Measurements from ENCODE around the gene FYTTD1.

DNA sequence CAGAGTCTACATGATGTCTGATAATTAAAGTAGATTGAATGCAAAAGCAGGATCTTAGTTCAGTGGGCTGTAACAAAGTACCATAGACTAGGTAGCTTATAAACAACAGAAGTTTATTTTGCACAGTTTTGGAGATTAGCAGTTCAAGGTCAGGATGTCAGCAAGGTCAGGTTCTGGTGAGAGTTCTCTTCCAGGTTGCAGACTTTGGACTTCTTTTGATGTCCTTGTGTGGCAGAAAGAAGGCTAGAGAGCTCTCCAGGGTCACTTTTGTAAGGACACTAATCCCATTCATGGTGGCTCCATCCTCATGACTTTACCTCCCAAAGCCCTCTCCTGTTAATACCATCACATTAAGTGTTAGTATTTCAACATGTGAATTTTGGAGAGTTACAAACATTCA lies 12.1 kb downstream of the FYTTD1 start:
- TF ChIP-seq, protein P1, sequence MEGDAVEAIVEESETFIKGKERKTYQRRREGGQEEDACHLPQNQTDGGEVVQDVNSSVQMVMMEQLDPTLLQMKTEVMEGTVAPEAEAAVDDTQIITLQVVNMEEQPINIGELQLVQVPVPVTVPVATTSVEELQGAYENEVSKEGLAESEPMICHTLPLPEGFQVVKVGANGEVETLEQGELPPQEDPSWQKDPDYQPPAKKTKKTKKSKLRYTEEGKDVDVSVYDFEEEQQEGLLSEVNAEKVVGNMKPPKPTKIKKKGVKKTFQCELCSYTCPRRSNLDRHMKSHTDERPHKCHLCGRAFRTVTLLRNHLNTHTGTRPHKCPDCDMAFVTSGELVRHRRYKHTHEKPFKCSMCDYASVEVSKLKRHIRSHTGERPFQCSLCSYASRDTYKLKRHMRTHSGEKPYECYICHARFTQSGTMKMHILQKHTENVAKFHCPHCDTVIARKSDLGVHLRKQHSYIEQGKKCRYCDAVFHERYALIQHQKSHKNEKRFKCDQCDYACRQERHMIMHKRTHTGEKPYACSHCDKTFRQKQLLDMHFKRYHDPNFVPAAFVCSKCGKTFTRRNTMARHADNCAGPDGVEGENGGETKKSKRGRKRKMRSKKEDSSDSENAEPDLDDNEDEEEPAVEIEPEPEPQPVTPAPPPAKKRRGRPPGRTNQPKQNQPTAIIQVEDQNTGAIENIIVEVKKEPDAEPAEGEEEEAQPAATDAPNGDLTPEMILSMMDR (conservative IDR thresholded peaks at IDR 0.05), result no peak
- no peak for TF ChIP-seq ZFX (IDR thresholded peaks at IDR 0.05)

All from C4-2B (cell line).